KG1 (cell line): Measurements from ENCODE around the gene LIX1L.

Experiments
- DNase-seq: peaks from one replicate; lab custom pipeline; 2025; lab: John Stamatoyannopoulos, UW

LIX1L gene

DNA sequence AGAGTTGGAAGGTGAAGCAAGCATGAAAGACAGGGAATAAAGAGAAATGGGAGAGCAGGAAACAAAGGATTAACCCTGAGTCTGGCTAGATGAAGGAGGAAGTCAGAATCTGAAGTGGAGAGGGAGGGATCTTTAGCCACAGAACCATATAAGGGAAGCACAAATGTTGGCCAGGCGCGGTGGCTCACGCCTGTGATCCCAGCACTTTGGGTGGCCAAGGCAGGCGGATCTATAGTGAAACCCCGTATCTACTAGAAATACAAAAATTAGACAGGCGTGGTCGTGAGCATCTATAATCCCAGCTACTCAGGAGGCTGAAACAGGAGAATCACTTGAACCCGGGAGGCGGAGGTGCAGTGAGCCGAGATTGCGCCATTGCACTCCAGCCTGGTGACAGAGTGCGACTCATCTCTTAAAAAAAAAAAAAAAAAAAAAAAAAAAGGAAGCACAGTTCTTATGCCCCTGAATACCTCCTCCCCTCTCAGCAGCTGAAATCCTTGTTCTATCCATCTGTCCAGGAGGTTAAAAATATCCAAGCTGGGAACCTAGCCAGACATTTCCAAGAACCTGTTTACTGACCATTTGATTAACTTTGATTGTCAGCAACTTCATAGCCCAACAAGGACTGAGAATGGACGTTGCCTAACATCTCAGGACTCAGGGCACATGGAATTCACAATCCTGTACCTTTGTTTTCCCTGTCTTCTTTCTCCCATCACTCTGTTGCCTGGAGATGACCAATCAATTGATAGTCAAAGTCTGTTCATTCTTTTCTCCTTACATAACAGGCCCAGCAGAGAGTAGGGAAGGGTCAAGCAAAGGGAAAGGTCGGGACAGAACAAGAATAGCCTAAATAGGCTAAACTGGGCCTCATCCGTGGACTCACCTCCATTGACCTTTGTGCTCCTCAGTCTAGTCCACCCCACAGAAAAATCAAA is 28.0 kb upstream of the LIX1L start:
- DNase-seq: no peak

GRCh38 chr1:145985129-145985501 is 27.3 kb upstream of the LIX1L start:
- DNase-seq: no peak

DNA sequence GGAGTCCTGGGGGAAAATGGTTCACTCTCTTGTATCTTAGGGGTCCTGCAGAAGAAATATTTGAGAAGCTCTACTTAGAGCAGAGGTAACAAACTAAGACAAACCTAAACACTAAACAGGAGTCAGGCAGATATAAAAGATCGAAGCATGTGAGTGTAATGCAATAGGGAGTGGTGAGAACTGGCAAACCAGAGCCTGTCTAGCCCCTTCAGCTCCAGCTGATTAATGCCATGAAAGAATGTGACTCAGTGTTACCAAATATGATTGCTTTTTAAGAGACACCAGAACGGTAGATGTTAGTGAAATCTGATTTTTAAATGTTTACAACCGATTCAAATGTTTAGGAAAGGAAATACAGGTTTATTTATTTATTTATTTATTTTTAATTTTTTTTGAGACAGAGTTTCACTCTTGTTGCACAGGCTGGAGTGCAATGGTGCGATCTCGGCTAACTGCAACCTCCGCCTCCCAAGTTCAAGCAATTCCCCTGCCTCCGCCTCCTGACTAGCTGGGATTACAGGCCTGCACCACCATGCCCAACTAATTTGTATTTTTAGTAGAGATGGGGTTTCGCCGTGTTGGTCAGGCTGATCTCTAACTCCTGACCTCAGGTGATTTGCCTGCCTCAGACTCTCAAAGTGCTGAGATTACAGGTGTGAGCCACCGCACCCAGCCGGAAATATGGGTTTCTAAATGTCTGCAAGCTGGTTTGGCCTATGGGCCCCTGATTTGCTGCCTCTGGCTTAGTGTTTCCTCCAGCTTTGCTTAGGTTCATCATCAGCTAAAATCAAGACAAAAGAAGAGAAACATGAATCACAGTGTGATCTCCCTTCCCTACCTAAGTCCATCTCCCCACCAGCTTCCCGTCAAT is 26.4 kb upstream of the LIX1L start:
- no peak for DNase-seq

DNA sequence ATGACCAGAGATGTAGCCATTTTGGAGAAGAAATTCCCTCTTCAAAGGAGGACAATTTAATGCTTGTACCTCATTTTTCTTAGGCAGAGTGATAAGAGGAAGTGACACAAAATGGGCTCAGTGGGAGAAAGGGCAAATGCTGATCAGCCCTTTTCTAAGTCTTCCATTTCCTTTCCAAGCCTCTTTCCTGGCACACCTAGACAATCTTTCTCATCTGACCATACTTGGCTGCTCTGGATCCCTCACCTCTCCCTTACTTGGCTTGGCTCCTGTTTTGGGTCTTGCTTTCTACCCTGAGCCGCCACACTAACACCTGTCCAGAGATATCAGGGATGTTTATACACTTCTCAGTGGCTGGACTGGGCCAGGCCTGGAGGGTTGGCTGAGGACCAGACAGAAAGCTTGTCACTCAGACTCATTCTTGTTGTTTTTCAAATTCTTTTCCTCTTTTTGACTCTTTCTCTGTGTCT is 25.4 kb upstream of the LIX1L start:
- DNase-seq: no peak

GRCh38 chr1:145982010-145982723 is 24.4 kb upstream of the LIX1L start:
- DNase-seq: no peak

GRCh38 chr1:145980457-145980994 is 22.7 kb upstream of the LIX1L start:
- no peak for DNase-seq

- no peak for DNase-seq
These were observed 22.1 kb upstream of the LIX1L start for GRCh38 chr1:145979746-145980456.

DNA sequence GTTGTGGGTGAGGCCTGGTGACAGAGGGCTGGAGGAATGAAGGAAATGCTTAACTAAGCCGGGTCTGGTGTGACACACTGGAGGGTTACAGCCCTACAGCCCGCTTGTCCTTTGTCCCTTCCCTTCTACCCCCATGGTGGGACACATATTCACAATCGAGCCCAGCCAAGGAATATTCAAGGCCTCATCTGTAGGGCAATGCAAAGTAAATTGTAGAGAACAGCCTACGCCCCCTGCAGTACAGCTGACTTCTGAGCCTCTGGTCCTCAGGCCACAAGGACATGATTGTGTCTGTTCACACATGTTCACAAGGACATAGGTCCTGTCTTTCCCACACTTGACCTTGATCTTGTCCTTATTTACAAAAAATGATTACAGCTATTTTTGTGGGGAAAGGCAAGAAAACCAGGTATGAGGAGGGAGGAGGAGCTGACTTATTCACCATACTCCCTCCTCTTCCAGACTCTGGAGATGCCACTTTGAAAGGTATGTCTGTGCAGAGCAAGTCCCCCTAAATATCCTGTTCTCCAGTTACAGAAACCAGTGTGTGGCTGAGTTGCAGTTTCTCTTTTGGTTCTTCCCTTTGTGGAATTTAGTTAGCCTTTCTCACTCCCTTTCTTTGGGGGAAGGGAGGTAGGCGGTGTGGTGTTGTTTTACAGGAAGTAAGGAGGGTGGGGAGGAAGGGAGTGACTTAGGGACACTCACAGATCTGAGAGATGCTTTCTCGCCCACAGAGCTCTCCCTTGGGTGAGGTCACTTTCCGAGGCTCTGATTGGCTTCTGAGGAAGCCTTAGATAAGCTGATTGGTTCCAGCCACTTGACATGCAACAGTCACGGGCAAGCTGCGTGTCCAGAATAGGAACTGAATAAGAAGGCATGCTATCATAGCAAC is 21.3 kb upstream of the LIX1L start:
- peak; percentile 70 for DNase-seq

DNA sequence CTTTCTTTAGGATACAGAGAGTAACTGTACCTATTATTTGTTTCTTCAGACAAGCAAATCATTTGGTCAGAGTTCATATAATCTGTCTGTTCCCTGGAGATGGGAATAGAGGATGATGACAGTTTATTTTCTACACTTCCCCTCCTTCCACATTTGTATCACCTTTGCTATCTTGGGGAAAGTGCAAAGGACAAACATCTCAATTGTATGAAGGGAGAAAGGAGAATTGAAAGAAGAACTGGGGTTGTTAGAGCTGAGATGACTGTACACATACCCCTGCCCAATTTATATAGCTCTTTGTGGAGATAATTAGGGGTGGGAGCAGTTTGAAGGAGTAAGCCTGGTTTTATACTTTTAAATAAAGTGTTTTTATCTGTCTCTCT is 20.6 kb upstream of the LIX1L start:
- DNase-seq: no peak

GRCh38 chr1:145977486-145978470 is 20.0 kb upstream of the LIX1L start:
- DNase-seq: peak; percentile 49

GRCh38 chr1:145977016-145977415 is 19.2 kb upstream of the LIX1L start:
- DNase-seq: no peak

DNA sequence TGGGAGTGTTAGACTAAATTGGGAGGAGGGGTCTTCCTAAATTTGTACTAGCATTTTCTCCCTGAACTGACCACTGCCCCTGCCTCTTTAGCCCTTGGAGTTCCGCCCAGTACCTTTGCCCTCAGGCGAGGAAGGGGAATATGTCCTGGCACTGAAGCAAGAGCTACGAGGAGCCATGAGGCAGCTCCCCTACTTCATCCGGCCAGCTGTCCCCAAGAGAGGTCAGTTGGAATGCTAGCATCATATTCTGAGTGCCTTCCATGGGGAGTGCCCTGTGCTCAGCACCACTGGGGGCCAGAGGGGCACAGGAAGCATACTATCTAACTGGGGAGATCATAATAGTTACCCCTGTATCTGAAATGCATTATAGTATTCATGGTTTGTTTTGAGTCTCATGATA is 17.4 kb upstream of the LIX1L start:
- no peak for DNase-seq

GRCh38 chr1:145974721-145975120 is 16.9 kb upstream of the LIX1L start:
- no peak for DNase-seq

GRCh38 chr1:145972580-145972979 is 14.8 kb upstream of the LIX1L start:
- no peak for DNase-seq

DNA sequence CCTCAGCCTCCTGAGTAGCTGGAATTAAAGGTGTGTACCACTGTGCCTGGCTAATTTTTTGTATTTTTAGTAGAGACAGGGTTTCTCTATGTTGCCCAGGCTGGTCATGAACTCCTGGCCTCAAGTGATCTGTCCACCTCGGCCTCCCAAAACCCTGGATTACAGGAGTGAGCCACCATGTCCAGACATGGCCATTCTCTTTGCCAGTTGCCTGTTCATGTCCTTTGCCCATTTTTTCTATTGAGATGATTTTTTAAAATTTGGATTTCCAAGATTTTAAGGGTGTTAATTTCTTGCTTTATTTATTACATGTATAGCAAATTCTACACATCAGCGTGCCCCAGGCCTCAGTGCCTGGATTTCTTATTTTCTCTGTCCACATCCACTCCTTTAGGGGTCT is 9.5 kb upstream of the LIX1L start:
- DNase-seq: no peak

- DNase-seq: no peak
These were observed 7.4 kb upstream of the LIX1L start for GRCh38 chr1:145965119-145965744.

GRCh38 chr1:145964328-145965118 is 6.7 kb upstream of the LIX1L start, which contains the start of the genes ANKRD34A and POLR3GL:
TSS of gene ANKRD34A (minus strand) at chr1:145964575. CDS start at chr1:145961759, 2,816 bp downstream.
TSS of gene POLR3GL (plus strand) at chr1:145964690. CDS start at chr1:145974866, 10,176 bp downstream.
- DNase-seq: peak; percentile 85
